Measurements from ENCODE around the gene BOC. TPM values are rescaled to one million over a fixed set of nuclear protein-coding genes. Genes with fewer than 3 reads are reported as not detected.

The BOC gene
- total and polyA plus RNA-seq, 10 of the 15 experiments (the other 5 are each of a cell fraction or from before 2014, with no cell fraction given) = 0.18 TPM; not detected in 9

- no peak for TF ChIP-seq JUNB (IDR thresholded peaks at IDR 0.05)
- no peak for TF ChIP-seq PKNOX1 (IDR thresholded peaks at IDR 0.05)
- no peak for TF ChIP-seq REST (IDR thresholded peaks at IDR 0.05; ENCODE audit: low read depth, low read length)
Measured at GRCh38 chr3:113247675-113248458, 36.5 kb downstream of the BOC start (continued).

GRCh38 chr3:113249111-113249510, 37.8 kb downstream of the BOC start:
- ChIA-PET CTCF (no interaction called here), RAD21 (ENCODE audit: unreplicated experiment) (no interaction called here), SMC1A (ENCODE audit: uncharacterized antibody, unreplicated experiment) (interaction anchor here (1.8 kb wide), 1 partner anchor 44 kb away, joined by 6 read pairs; no protein-coding TSS in a partner anchor), POLR2A (no interaction called here)
- TF ChIP-seq DPF2 (IDR thresholded peaks at IDR 0.05) = no peak
- TF ChIP-seq TAF1 (IDR thresholded peaks at IDR 0.05; ENCODE audit: borderline replicate concordance, low read depth, low read length) = no peak
- TF ChIP-seq NFXL1 (IDR thresholded peaks at IDR 0.05; ENCODE audit: borderline replicate concordance) = no peak
- no peak for TF ChIP-seq STAT3 (IDR thresholded peaks at IDR 0.05; ENCODE audit: low read depth, low read length)
- TF ChIP-seq BMI1 (IDR thresholded peaks at IDR 0.05; ENCODE audit: borderline replicate concordance) = no peak
- no peak for TF ChIP-seq SREBF2 (IDR thresholded peaks at IDR 0.05; ENCODE audit: low read length)
- TF ChIP-seq ZNF384 (IDR thresholded peaks at IDR 0.05; ENCODE audit: borderline replicate concordance, low read depth, low read length) = no peak
- no peak for TF ChIP-seq E2F4 (IDR thresholded peaks at IDR 0.05; ENCODE audit: low read depth, low read length)
- TF ChIP-seq MEF2B (IDR thresholded peaks at IDR 0.05; ENCODE audit: partially characterized antibody, poor library complexity, severe bottlenecking) = no peak
- TF ChIP-seq HDGF (IDR thresholded peaks at IDR 0.05) = no peak
- TF ChIP-seq NKRF (conservative IDR thresholded peaks at IDR 0.05) = no peak
- TF ChIP-seq GABPA (IDR thresholded peaks at IDR 0.05; ENCODE audit: low read depth) = no peak
- no peak for TF ChIP-seq JUNB (IDR thresholded peaks at IDR 0.05)
- no peaks in the 10 kb centered on the region for H3K9me3 ChIP-seq (replicated peaks; ENCODE audit: control insufficient read depth, insufficient read depth, low read length)
- intact Hi-C loops (cut with micrococcal nuclease; ENCODE audit: unreplicated experiment) = no loop called here
- ATAC-seq (no peak), FAIRE-seq (no peak), DNase-seq (ENCODE audit: low read depth, low spot score) (no peak)
- in situ Hi-C loops (cut with MboI) = no loop called here
- H3K27ac ChIP-seq (ENCODE audit: control insufficient read depth, insufficient read depth) = no peak overlapping the region
- H4K20me1 ChIP-seq (ENCODE audit: control insufficient read depth, insufficient read depth) = no peaks in the 10 kb centered on the region
- 34% methylated on average over 3 of the region's 3 CpGs for WGBS (ENCODE audit: insufficient coverage, insufficient replicate concordance, low lambda C conversion rate, missing lambda C conversion rate)
- H3K4me2 ChIP-seq (ENCODE audit: control insufficient read depth, insufficient read depth) = no peak overlapping the region
- no peak overlapping the region for H2AFZ ChIP-seq (ENCODE audit: control insufficient read depth, low read depth, low read length)
- no peak overlapping the region for H3K4me3 ChIP-seq
- H3K4me1 ChIP-seq (ENCODE audit: control insufficient read depth, insufficient read depth, low read length) = peaks cover under 1% of the 10 kb centered on the region; the same call in 1 of the 2 replicates
- peaks cover 4 to 5% of the 10 kb centered on the region in 2 experiments; a peak in 2 of 4 replicates for H3K27me3 ChIP-seq (replicated peaks in 1 of 2; ENCODE audit: control insufficient read depth in 2 of 2, insufficient read depth in 2 of 2, low read length in 1 of 2)
- no peaks in the 10 kb centered on the region for H3K36me3 ChIP-seq (ENCODE audit: control insufficient read depth in 2 of 2, insufficient read depth in 2 of 2, low read length in 1 of 2)
- no peaks in the 10 kb centered on the region for H3K79me2 ChIP-seq (ENCODE audit: control insufficient read depth, insufficient read depth, low read length)
- no peak overlapping the region for H3K9ac ChIP-seq (ENCODE audit: control insufficient read depth, insufficient read depth, low read length)
- no TSS peak for BruUV-seq (replicated peaks)

Data from GM12878 (cell line).